Activated T-cell treated with anti-CD3 and anti-CD28 coated beads, Interleukin-2, amount 50 U/mL, for 4 hours (primary cell): ENCODE results near the gene CD300A. TPM values are rescaled to one million over a fixed set of nuclear protein-coding genes. Genes with fewer than 3 reads are reported as not detected.

Experiments
- ATAC-seq, 2 donors: fragments of 200-7000 bp; cut with Tn5 transposase; one replicate each; pipeline ENCODE4 v1.10.0; 2021
- DNase-seq: peaks from one replicate; pipeline ENCODE4 v3.0.0-alpha.2; 2020
- H3K27me3 Mint-ChIP-seq: one replicate; pipeline ENCODE4 v1.8.0; 2021; ENCODE audit warnings: low read depth, mixed read lengths
- H3K36me3 Mint-ChIP-seq: one replicate; pipeline ENCODE4 v1.8.0; 2022; ENCODE audit warnings: mixed read lengths; ENCODE audit not compliant: insufficient read depth
- H3K4me1 Mint-ChIP-seq: one replicate; pipeline ENCODE4 v1.8.0; 2021; ENCODE audit warnings: low read depth, mixed read lengths
- H3K4me3 Mint-ChIP-seq: one replicate; pipeline ENCODE4 v1.8.0; 2021; ENCODE audit warnings: mild to moderate bottlenecking, moderate library complexity, mixed read lengths
- H3K9me3 Mint-ChIP-seq: one replicate; pipeline ENCODE4 v1.8.0; 2021; ENCODE audit warnings: mixed read lengths
- total RNA-seq, 3 donors: library from RNA; stranded (reverse); gene quantifications; one replicate each; pipeline ENCODE4 v1.2.1, GENCODE V29; 2021

CD300A gene
- total RNA-seq, 3 donors from 2014 or later, result 1.3 to 2.6 (median 2.1) TPM

DNA sequence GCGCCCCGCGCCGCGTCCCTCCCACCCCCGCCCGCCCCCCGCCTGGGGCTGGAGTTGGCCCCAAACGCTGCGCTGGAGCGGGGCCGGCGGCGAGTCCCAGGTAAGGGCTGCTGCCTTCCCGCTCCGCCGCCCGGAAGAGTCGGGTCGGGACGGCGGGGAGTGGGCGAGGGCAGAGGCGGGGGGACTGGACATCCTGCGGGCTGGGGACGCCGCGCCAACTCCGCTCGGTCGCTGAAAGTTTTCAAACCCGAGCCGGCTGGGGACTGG, 34.1 kb upstream of the CD300A start:
- Mint-ChIP-seq H3K4me3 (no peak overlapping the region), H3K36me3 (peaks cover 1% of the 10 kb centered on the region), H3K27me3 (peaks cover 54% of the 10 kb centered on the region), H3K4me1 (peaks cover 16% of the 10 kb centered on the region), H3K9me3 (no peaks in the 10 kb centered on the region)
- no peak for ATAC-seq
- no peak for DNase-seq

- peak overlapping the region; percentile 26 for H3K4me3 Mint-ChIP-seq
Measured at GRCh38 chr17:74432766-74433391, 33.6 kb upstream of the CD300A start.

DNA sequence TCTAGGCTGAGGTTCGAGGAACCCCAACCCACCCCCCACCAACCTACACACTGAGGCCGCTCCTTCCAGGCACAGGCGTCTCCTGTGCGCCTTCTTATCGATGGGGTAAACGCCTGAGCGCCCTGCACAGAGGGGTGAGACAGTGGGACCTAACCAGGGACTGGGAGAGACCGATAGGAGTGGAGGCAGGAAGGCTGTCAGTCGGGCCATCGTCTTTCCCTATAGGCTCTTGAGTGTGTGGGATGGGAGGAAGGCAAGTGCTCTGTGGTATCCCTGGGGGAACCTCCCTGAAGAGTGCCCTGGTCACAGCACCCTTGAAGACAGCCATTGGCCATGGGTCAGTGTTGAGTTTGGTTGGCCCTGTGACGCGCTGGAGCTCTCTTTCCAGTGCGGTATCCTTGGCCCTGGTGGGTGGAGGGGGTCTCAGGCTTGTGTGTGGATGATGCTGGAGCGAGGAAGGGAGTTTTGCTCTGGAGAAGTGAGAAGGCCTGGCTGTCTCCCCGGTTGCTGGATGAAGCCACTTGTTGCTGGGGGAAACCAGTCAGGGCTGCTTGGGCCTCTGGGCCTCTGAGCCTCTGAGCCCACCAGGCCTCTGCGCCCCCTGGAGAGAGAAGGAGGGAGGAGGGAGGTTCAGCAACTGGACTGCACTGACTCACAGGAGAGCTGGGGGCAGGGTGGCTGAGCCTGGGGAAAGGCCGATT, 32.9 kb upstream of the CD300A start:
- Mint-ChIP-seq H3K4me1 (peaks cover 16% of the 10 kb centered on the region), H3K4me3 (no peak overlapping the region), H3K27me3 (peaks cover 49% of the 10 kb centered on the region), H3K36me3 (peaks cover 1% of the 10 kb centered on the region), H3K9me3 (peaks cover 5% of the 10 kb centered on the region)
- no peak for ATAC-seq
- no peak for DNase-seq

More at GRCh38 chr17:74432766-74433391, 33.6 kb upstream of the CD300A start:
- Mint-ChIP-seq H3K27me3 (peaks cover 52% of the 10 kb centered on the region), H3K36me3 (peaks cover 1% of the 10 kb centered on the region), H3K4me1 (peaks cover 16% of the 10 kb centered on the region), H3K9me3 (peaks cover 1% of the 10 kb centered on the region)
- no peak for ATAC-seq
- DNase-seq, result no peak

- Mint-ChIP-seq H3K27me3 (peaks cover 36% of the 10 kb centered on the region), H3K4me3 (no peak overlapping the region), H3K36me3 (peaks cover 1% of the 10 kb centered on the region), H3K9me3 (peaks cover 10% of the 10 kb centered on the region), H3K4me1 (peaks cover 10% of the 10 kb centered on the region)
- DNase-seq, result no peak
- ATAC-seq, result no peak
Measured at GRCh38 chr17:74435775-74436359, 30.6 kb upstream of the CD300A start.

GRCh38 chr17:74437702-74438101, 28.7 kb upstream of the CD300A start:
- no peak overlapping the region for H3K4me3 Mint-ChIP-seq
- DNase-seq, result no peak
- peaks cover 1% of the 10 kb centered on the region for H3K36me3 Mint-ChIP-seq
- H3K4me1 Mint-ChIP-seq, result no peaks in the 10 kb centered on the region
- peaks cover 10% of the 10 kb centered on the region for H3K9me3 Mint-ChIP-seq
- no peak for ATAC-seq
- peaks cover 27% of the 10 kb centered on the region for H3K27me3 Mint-ChIP-seq

GRCh38 chr17:74439691-74440567, 26.5 kb upstream of the CD300A start:
- peaks cover 12% of the 10 kb centered on the region for H3K27me3 Mint-ChIP-seq
- H3K4me3 Mint-ChIP-seq, result no peak overlapping the region
- H3K9me3 Mint-ChIP-seq, result peaks cover 10% of the 10 kb centered on the region
- H3K4me1 Mint-ChIP-seq, result no peaks in the 10 kb centered on the region
- H3K36me3 Mint-ChIP-seq, result peaks cover 1% of the 10 kb centered on the region
- ATAC-seq (no peak), DNase-seq (no peak)

- no peaks in the 10 kb centered on the region for H3K36me3 Mint-ChIP-seq
- ATAC-seq, result no peak
- H3K4me3 Mint-ChIP-seq, result no peak overlapping the region
- H3K4me1 Mint-ChIP-seq, result no peaks in the 10 kb centered on the region
- H3K9me3 Mint-ChIP-seq, result peaks cover 10% of the 10 kb centered on the region
- peaks cover 5% of the 10 kb centered on the region for H3K27me3 Mint-ChIP-seq
- no peak for DNase-seq
Measured at GRCh38 chr17:74441537-74441936, 24.9 kb upstream of the CD300A start.

GRCh38 chr17:74442291-74442669, 24.2 kb upstream of the CD300A start:
- Mint-ChIP-seq H3K4me1 (peaks cover 3% of the 10 kb centered on the region), H3K27me3 (peaks cover 5% of the 10 kb centered on the region)
- ATAC-seq, result no peak

DNA sequence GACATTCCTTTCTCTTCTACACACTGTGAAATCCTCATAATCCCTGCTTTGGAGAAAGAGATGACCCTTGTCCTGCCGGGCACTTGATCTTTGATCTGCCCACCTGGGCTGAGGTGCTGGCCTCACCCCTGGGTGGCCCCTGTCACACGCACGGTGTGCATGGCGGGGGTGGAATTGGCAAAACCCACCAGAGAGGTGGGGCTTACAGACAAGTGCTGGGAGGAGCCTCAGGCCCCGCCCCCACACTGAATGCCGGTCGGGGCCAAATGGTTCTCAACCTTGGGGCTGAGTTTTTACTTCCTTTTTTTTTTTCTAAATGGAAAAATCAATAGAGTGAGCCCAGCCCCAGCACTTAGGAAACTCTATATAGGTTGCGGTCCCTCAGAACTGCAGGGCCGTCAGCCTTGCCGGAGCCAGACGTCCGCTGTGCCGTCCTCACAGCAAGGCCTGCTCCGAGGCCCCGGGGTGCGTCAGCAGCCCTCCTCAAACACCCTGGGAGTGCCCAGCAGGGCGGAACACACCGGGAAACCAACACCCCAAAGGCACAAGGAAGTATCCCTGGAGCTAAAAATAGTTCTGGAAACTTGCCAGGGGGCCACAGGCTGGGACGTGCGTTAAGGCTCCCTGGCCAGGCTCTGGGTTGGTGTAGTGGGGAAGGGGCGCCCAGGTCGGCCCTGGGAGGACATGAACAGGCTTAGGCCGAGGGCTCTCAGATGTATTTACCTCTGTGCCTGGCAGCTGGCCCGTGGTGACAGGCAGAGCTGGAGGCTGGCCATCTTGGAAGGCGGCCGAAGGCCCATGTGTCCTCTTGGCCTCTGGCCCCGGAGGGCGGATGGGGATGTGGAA, 23.5 kb upstream of the CD300A start:
- Mint-ChIP-seq H3K36me3 (no peaks in the 10 kb centered on the region), H3K9me3 (peaks cover 8% of the 10 kb centered on the region), H3K4me3 (no peak overlapping the region), H3K27me3 (peaks cover 5% of the 10 kb centered on the region), H3K4me1 (peaks cover 3% of the 10 kb centered on the region)
- no peak for DNase-seq
- ATAC-seq, result peak in 1 of 2 donors; percentile 53

More at GRCh38 chr17:74442291-74442669, 24.2 kb upstream of the CD300A start:
- Mint-ChIP-seq H3K4me3 (no peak overlapping the region), H3K9me3 (peaks cover 10% of the 10 kb centered on the region), H3K36me3 (no peaks in the 10 kb centered on the region)
- DNase-seq, result no peak

- no peak for ATAC-seq
- H3K4me1 Mint-ChIP-seq, result peaks cover 3% of the 10 kb centered on the region
- H3K4me3 Mint-ChIP-seq, result no peak overlapping the region
- no peak for DNase-seq
- H3K36me3 Mint-ChIP-seq, result no peaks in the 10 kb centered on the region
- H3K27me3 Mint-ChIP-seq, result peaks cover 5% of the 10 kb centered on the region
- peaks cover 4% of the 10 kb centered on the region for H3K9me3 Mint-ChIP-seq
Measured at GRCh38 chr17:74443516-74444296, 22.7 kb upstream of the CD300A start.

- DNase-seq, result no peak
- ATAC-seq, result no peak
- Mint-ChIP-seq H3K9me3 (no peaks in the 10 kb centered on the region), H3K4me3 (no peak overlapping the region), H3K27me3 (peaks cover 5% of the 10 kb centered on the region), H3K36me3 (no peaks in the 10 kb centered on the region), H3K4me1 (peaks cover 3% of the 10 kb centered on the region)
Measured at GRCh38 chr17:74444406-74444805, 22.0 kb upstream of the CD300A start.

- no peaks in the 10 kb centered on the region for H3K9me3 Mint-ChIP-seq
- peaks cover 3% of the 10 kb centered on the region for H3K4me1 Mint-ChIP-seq
- ATAC-seq (no peak), DNase-seq (no peak)
- peaks cover 5% of the 10 kb centered on the region for H3K27me3 Mint-ChIP-seq
- no peaks in the 10 kb centered on the region for H3K36me3 Mint-ChIP-seq
- no peak overlapping the region for H3K4me3 Mint-ChIP-seq
Measured at GRCh38 chr17:74445158-74445557, 21.3 kb upstream of the CD300A start.
